GM19455 (cell line): ENCODE data around the gene IGSF21.
"Not testable (repeated sequence)": the region's sequence is repeated elsewhere in the genome, so short reads cannot be mapped to it uniquely, and the experiment has no call there.

ENCODE experiments used
- ATAC-seq: cut with Tn5 transposase; IDR thresholded peaks from one replicate; pipeline ENCODE4 v1.9.1; 2021; ENCODE audit not compliant: unreplicated experiment

Gene IGSF21

GRCh38 chr1:18352636-18353265 is 245.2 kb downstream of the IGSF21 start:
- ATAC-seq, result no peak

DNA sequence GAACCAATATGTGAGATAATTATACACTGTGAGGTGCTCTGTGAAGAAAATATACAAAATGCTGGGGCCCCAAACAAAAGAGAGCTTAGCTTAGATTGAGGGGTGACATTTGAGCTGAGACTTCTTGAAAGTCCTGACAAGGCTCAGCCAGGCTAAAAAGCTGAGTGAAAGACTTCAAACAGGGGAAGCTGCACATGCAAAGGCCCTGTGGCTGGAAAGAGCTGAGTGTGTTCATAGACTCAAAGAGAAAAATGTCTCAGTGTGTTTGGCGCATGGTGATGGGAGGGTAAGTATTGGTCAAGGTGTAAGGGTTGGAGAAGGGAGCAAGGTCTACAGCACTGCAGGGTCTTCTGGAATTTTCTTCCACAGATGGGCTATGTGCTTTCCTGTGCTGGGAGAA is 245.9 kb downstream of the IGSF21 start:
- no peak for ATAC-seq

DNA sequence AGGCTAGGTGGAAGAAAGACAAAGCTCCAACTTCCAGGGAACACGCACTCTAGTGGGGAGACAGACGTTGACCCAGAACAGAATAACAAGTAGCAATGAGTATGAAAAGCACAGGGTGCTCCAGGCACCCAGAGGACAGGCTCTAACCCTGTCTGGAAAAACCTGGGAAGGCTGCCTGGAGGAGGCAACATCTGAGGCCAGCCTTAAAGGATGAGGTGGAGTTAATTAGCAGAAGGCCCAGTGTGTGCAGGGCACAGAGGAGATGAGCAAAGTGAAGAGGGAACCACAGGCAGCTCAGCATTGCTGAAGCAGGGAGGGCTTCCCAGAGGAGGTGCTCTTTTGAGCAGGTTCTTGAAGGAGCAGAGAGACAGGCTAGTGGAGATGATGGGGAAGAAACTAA is 246.4 kb downstream of the IGSF21 start:
- no peak for ATAC-seq

DNA sequence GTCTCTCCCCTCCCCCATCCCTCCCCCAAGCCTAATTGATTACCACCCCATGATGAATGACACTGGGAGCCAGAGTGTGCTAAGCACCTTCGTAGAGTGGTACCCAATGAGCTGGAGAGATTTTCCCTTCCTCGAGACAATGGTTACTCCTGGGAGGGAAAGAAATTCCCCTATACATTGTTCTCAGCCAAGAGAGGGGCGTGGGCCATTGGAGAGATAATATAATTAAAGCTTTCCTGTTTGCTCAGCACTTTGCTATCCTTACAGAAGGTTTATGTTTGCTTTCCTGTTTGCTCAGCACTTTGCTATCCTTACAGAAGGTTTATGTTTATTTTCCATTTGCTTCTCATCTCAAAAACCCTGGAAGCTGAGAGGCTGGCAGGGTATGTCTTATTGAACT is 247.0 kb downstream of the IGSF21 start:
- no peak for ATAC-seq

GRCh38 chr1:18357622-18358230 is 250.1 kb downstream of the IGSF21 start:
- no peak for ATAC-seq

- no peak for ATAC-seq
Observed at GRCh38 chr1:18358600-18358999, 251.0 kb downstream of the IGSF21 start.

GRCh38 chr1:18360251-18360650 is 252.7 kb downstream of the IGSF21 start:
- ATAC-seq, result no peak

- ATAC-seq, result no peak
Observed at GRCh38 chr1:18362150-18362549, 254.6 kb downstream of the IGSF21 start.

GRCh38 chr1:18363436-18363835 is 255.8 kb downstream of the IGSF21 start:
- ATAC-seq, result no peak

DNA sequence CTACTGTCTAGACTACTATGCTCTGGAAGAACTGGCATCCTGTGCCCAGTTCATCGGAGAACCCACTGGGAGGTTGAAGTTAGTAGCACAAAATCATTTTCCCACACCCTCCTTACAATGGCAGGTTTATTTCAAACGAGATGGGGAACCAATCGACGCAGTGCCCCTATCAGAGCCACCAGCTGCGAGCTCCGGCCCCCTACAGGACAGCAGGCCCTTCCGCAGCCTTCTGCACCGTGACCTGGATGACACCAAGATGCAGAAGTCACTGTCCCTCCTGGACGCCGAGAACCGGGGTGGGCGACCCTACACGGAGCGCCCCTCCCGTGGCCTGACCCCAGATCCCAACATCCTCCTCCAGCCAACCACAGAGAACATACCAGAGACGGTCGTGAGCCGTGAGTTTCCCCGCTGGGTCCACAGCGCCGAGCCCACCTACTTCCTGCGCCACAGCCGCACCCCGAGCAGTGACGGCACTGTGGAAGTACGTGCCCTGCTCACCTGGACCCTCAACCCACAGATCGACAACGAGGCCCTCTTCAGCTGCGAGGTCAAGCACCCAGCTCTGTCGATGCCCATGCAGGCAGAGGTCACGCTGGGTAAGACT is 257.6 kb downstream of the IGSF21 start:
- no peak for ATAC-seq

DNA sequence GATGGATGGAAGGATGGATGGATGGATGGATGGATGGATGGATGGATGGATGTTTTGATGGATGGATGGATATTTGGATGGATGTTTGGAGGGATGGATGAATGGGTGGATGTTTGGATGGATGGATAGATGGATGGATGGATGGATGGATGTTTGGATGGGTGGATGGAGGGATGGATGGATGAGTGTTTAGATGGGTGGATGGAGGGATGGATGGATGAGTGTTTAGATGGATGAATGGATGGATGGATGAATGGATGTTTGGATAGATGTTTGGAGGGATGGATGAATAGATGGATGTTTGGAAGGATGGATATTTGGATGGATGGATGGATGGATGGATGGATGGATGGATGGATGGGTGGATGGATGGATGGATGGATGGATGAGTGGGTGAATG is 264.9 kb downstream of the IGSF21 start:
- ATAC-seq, result not testable (repeated sequence)

DNA sequence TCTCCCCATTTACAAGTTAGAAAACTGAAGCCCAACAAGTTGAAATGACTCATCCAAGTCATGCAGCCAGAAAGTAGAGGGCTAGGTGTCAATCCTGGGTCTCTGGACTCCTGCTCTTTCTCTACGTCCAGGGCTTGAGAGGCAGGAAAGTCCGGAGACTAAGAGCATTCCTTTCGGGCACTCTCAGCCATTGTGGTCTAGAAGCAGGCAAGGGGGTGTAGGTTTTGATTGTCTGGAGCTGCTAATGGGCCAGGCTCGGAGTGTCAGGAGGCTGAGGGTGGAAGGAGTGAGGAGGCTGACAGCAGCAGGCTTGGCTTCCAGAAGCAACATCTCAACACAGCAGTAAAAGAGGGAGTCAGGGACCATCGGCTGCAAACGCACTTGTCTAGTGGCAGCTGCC is 265.6 kb downstream of the IGSF21 start:
- ATAC-seq, result no peak

- ATAC-seq, result no peak
Observed at GRCh38 chr1:18373882-18374493, 266.4 kb downstream of the IGSF21 start.

DNA sequence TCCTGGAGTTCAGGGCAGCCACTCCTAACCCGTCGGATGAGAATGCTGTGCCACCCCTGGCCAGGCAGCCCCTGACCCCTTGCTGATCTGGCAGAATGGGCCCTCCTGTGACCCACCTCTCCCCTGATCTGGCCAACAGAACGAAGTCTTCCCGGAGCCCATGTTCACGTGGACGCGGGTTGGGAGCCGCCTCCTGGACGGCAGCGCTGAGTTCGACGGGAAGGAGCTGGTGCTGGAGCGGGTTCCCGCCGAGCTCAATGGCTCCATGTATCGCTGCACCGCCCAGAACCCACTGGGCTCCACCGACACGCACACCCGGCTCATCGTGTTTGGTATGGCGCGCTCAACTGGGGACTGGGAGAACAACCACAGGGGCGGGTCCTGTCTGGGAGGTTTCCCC is 269.1 kb downstream of the IGSF21 start:
- no peak for ATAC-seq

DNA sequence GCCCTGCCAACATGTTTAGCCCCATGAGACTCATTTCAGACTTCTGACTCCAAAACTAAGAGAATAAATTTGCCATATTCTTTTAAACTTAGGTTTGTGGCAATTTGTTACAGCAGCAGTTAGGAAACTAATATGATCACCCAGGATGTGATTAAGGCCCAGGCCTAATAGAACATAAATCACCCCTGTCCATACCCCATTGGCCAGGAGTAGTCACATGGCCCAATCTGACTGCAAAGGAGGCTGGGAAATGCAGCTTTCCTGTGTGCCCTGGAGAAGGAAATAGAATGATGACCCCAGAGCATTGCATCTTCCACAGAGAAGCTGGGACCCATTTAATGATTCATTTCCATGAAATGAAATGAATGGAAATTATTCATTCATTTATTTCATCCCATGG is 272.7 kb downstream of the IGSF21 start:
- ATAC-seq, result no peak

DNA sequence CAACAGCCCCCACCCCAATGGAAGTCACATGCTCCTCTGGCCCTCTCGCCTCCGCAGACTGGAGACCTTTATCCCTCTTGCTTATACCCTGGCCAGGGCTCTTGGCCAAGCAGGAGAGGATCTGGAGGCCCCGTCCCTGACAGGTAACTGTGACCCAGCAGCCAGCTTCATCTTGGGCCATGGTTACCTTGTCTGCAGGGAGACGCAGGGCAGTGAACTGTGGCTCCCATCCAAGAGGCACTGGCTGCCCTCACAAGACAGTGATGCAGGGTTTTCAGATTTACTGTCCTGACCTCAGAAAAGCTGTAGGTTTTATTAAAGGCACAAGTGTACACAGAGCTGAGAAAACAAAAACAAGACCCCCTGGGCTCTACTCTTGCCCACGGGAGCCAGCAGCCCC is 276.5 kb downstream of the IGSF21 start:
- ATAC-seq, result no peak

DNA sequence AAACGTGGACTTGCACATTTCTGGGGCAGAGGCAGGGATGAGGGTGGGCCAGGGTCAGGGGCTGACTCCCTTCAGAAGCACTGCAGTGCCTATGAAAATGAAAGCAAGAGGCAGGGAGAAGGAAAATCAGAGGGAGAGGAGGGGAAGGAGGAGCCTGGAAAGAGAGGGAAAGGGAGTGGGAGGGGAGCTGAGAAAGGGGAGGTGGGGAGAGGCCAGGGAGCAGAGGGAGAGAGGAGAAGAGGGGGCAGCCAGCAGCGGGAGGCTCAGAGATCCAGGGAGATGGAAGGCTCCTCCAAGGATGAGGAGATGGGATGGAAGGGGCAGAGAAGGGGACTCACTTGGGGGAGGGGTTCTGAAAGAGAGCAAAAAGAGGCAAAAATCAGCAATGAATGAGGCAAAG is 276.9 kb downstream of the IGSF21 start:
- no peak for ATAC-seq

DNA sequence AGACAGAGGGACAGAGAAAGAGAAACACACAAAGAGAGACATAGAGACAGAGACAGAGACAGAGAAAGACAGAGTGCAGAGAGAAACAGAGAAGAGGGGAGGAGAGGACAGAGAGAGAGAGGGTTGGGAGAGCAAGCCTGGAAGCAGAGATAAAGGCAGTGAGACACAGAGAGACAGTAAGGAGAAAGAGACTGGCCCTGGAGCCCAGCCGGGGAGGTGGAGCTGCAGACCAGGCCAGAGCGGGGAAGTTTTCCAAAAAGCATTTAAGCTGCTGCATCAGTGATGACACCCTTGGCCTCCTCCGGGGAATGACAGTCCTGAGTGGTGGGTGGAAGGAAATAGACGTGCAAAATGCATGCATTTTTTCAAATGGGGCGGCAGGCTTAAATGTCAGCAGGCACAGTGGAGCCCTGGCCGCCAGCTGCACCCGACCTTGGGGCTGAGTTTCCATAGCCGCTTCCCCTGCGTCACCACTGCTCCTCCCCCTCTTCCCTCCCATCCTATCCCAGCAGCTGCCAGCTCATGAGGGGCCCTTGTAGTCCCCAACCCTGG is 277.7 kb downstream of the IGSF21 start:
- ATAC-seq, result no peak

DNA sequence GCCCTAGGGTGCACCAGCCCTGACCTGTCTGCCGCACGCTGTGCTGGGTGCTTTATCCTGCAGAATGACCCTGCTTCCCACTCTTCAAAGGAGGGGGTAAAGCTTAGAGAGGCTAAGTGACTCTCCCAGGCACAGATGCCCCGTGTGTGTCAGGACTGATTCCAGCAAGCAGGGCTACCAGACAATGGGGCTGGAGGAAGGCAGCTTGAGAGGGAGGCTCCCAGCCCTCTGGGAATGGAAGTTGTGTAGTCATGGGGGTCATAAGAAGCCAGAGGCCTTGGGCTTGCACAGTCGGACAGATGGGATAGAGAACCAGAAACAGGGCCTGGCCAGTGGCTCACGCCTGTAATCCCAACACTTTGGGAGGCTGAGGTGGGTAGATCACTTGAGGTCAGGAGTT is 279.0 kb downstream of the IGSF21 start:
- no peak for ATAC-seq

GRCh38 chr1:18387307-18387706 is 279.7 kb downstream of the IGSF21 start:
- ATAC-seq, result no peak

GRCh38 chr1:18390953-18391352 is 283.4 kb downstream of the IGSF21 start:
- no peak for ATAC-seq

GRCh38 chr1:18394563-18395156 is 287.1 kb downstream of the IGSF21 start:
- ATAC-seq, result no peak
